PC-9 (cell line): ENCODE data around the gene PTTG2.

Experiments used
- CTCF ChIP-seq: fragments of 200-600 bp; sonication (generic); conservative IDR thresholded peaks from 2 replicates; pipeline ENCODE4 v1.6.1; 2017; ENCODE audit warnings: mixed run types, antibody characterized with exemption, mild to moderate bottlenecking, moderate library complexity
- EZH2 ChIP-seq: fragments of 200-600 bp; sonication (generic); IDR thresholded peaks from 2 replicates; pipeline ENCODE4 v1.8.0; 2017; ENCODE audit warnings: antibody characterized with exemption, low read depth

DNA sequence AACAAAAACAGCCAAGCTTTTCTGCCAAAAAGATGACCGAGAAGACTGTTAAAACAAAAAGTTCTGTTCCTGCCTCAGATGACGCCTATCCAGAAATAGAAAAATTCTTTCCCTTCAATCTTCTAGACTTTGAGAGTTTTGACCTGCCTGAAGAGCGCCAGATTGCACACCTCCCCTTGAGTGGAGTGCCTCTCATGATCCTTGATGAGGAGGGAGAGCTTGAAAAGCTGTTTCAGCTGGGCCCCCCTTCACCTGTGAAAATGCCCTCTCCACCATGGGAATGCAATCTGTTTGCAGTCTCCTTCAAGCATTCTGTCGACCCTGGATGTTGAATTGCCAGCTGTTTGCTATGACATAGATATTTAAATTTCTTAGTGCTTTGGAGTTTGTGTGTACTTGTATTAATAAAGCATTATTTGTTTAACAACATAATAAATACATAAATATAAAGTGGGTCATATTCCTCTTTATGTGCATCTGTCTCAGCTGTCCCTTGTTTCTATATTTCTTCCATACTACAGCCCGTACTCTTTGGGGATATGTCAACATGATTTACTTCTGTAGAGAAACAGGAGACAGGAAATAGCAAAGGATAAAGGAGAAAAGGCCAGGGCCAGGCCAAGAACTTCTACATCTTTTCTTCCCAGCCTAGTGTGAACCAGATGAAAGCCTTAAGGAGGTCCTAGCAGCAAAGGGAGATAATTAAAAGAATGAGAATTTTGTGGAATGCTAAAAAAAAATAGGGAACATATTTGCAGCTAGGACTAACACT, 667 bp downstream of the PTTG2 start:
- TF ChIP-seq CTCF = no peak
- no peak for TF ChIP-seq EZH2
